ENCODE measurements around the gene PTPN22. TPM values are rescaled to one million over a fixed set of nuclear protein-coding genes. Genes with fewer than 3 reads are reported as not detected.

The PTPN22 gene
- total and polyA plus RNA-seq, 9 of the 15 experiments (the other 6 are each of a cell fraction or from before 2014, with no cell fraction given) = 0.45 to 4.6 (median 1.1) TPM

GRCh38 chr1:113812661-113813135 is 58.8 kb downstream of the PTPN22 start (continued):
- TF ChIP-seq, protein P1, sequence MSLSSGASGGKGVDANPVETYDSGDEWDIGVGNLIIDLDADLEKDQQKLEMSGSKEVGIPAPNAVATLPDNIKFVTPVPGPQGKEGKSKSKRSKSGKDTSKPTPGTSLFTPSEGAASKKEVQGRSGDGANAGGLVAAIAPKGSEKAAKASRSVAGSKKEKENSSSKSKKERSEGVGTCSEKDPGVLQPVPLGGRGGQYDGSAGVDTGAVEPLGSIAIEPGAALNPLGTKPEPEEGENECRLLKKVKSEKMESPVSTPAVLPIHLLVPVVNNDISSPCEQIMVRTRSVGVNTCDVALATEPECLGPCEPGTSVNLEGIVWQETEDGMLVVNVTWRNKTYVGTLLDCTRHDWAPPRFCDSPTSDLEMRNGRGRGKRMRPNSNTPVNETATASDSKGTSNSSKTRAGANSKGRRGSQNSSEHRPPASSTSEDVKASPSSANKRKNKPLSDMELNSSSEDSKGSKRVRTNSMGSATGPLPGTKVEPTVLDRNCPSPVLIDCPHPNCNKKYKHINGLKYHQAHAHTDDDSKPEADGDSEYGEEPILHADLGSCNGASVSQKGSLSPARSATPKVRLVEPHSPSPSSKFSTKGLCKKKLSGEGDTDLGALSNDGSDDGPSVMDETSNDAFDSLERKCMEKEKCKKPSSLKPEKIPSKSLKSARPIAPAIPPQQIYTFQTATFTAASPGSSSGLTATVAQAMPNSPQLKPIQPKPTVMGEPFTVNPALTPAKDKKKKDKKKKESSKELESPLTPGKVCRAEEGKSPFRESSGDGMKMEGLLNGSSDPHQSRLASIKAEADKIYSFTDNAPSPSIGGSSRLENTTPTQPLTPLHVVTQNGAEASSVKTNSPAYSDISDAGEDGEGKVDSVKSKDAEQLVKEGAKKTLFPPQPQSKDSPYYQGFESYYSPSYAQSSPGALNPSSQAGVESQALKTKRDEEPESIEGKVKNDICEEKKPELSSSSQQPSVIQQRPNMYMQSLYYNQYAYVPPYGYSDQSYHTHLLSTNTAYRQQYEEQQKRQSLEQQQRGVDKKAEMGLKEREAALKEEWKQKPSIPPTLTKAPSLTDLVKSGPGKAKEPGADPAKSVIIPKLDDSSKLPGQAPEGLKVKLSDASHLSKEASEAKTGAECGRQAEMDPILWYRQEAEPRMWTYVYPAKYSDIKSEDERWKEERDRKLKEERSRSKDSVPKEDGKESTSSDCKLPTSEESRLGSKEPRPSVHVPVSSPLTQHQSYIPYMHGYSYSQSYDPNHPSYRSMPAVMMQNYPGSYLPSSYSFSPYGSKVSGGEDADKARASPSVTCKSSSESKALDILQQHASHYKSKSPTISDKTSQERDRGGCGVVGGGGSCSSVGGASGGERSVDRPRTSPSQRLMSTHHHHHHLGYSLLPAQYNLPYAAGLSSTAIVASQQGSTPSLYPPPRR (CRISPR knock-in tag; IDR thresholded peaks at IDR 0.05; ENCODE audit: borderline replicate concordance) = no peak
- TF ChIP-seq ETV6 (IDR thresholded peaks at IDR 0.05; ENCODE audit: borderline replicate concordance in 1 of 2, low read depth in 2 of 2, low read length in 1 of 2) (0 out of 4 replicates have a peak, but pooled peaks of 1 of the 2 experiments have one; percentile 39), ETV6 (CRISPR knock-in tag; IDR thresholded peaks at IDR 0.05; ENCODE audit: borderline replicate concordance) (no peak), ZFP1 (CRISPR knock-in tag; IDR thresholded peaks at IDR 0.05) (no peak), MYC (IDR thresholded peaks at IDR 0.05; ENCODE audit: low read depth, low read length) (no peak), MYC (CRISPR knock-in tag; IDR thresholded peaks at IDR 0.05; ENCODE audit: borderline replicate concordance, low read depth) (no peak), MEF2A (IDR thresholded peaks at IDR 0.05; ENCODE audit: control insufficient read depth, low read depth, low read length) (no peak), BRD9 (IDR thresholded peaks at IDR 0.05; ENCODE audit: low read depth, partially characterized antibody) (peak; percentile 95), ZNF408 (CRISPR knock-in tag; IDR thresholded peaks at IDR 0.05; ENCODE audit: low read depth) (no peak), YY1 (IDR thresholded peaks at IDR 0.05; ENCODE audit: borderline replicate concordance in 1 of 3, control insufficient read depth in 1 of 3, extremely low read depth in 1 of 3, insufficient read depth in 3 of 3, insufficient read length in 1 of 3, insufficient replicate concordance in 2 of 3, low read depth in 1 of 3, low read length in 2 of 3) (peak in 1 of 3 experiments; percentile 3), CEBPB (tag; IDR thresholded peaks at IDR 0.05) (peak; percentile 46; the same call in 1 of the 2 replicates), TRIM24 (IDR thresholded peaks at IDR 0.05) (peak; percentile 6 to 23; a peak in 1 of 4 replicates), NFYB (IDR thresholded peaks at IDR 0.05; ENCODE audit: extremely low read depth, insufficient read length) (no peak), SAFB (IDR thresholded peaks at IDR 0.05; ENCODE audit: borderline replicate concordance, low read depth, low read length) (no peak), LEF1 (IDR thresholded peaks at IDR 0.05) (peak; percentile 79), L3MBTL2 (IDR thresholded peaks at IDR 0.05) (peak; percentile 72; the same call in 1 of the 2 replicates), NUFIP1 (IDR thresholded peaks at IDR 0.05; ENCODE audit: partially characterized antibody) (peak; percentile 39), ZNF668 (CRISPR knock-in tag; IDR thresholded peaks at IDR 0.05) (no peak), KHSRP (IDR thresholded peaks at IDR 0.05) (no peak), ATF7 (IDR thresholded peaks at IDR 0.05) (peak; percentile 14; the same call in 1 of the 2 replicates)
- TF ChIP-seq, protein P2, sequence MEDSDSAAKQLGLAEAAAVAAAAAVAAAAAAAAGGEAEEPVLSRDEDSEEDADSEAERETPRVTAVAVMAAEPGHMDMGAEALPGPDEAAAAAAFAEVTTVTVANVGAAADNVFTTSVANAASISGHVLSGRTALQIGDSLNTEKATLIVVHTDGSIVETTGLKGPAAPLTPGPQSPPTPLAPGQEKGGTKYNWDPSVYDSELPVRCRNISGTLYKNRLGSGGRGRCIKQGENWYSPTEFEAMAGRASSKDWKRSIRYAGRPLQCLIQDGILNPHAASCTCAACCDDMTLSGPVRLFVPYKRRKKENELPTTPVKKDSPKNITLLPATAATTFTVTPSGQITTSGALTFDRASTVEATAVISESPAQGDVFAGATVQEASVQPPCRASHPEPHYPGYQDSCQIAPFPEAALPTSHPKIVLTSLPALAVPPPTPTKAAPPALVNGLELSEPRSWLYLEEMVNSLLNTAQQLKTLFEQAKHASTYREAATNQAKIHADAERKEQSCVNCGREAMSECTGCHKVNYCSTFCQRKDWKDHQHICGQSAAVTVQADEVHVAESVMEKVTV (CRISPR knock-in tag; IDR thresholded peaks at IDR 0.05) = 0 out of 2 replicates have a peak, but pooled peaks have one; percentile 5
- TF ChIP-seq, protein P3, sequence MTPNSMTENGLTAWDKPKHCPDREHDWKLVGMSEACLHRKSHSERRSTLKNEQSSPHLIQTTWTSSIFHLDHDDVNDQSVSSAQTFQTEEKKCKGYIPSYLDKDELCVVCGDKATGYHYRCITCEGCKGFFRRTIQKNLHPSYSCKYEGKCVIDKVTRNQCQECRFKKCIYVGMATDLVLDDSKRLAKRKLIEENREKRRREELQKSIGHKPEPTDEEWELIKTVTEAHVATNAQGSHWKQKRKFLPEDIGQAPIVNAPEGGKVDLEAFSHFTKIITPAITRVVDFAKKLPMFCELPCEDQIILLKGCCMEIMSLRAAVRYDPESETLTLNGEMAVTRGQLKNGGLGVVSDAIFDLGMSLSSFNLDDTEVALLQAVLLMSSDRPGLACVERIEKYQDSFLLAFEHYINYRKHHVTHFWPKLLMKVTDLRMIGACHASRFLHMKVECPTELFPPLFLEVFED (CRISPR knock-in tag; conservative IDR thresholded peaks at IDR 0.05) = no peak

Data from K562 (cell line).